ENCODE measurements around the gene NUDC.

Gene NUDC

GRCh38 chr1:26936823-26937222 lies 15.3 kb downstream of the NUDC start:
- Histone ChIP-seq H3K4me3 (ENCODE audit: low read length, poor library complexity, severe bottlenecking) (no peak overlapping the region), H3K27me3 (ENCODE audit: insufficient read depth, low read length, poor library complexity, severe bottlenecking) (no peaks in the 10 kb centered on the region), H3K79me2 (ENCODE audit: insufficient read depth, low read length) (peaks cover 27% of the 10 kb centered on the region; the same call in 1 of the 2 replicates), H3F3A (ENCODE audit: low read depth) (no peaks in the 10 kb centered on the region), H3K9ac (ENCODE audit: low read depth, low read length, poor library complexity, severe bottlenecking) (no peak overlapping the region), H3K9me2 (replicated peaks; ENCODE audit: low read depth, low read length) (no peaks in the 10 kb centered on the region), H2AFZ (ENCODE audit: low read length) (no peak overlapping the region), H3K4me1 (ENCODE audit: insufficient read depth, low read length, poor library complexity, severe bottlenecking) (no peaks in the 10 kb centered on the region), H3K36me3 (ENCODE audit: insufficient read depth, low read length) (peaks cover 38% of the 10 kb centered on the region; the same call in 1 of the 2 replicates), H3K4me2 (ENCODE audit: low read depth, low read length, poor library complexity, severe bottlenecking) (no peak overlapping the region), H3K9me3 (ENCODE audit: insufficient read depth, low read depth, low read length) (no peaks in the 10 kb centered on the region), H4K20me1 (ENCODE audit: insufficient read depth, low read length, poor library complexity, severe bottlenecking) (peaks cover 11% of the 10 kb centered on the region)
- TF ChIP-seq EZH2phosphoT487 (IDR thresholded peaks at IDR 0.05; ENCODE audit: borderline replicate concordance) (no peak), CTCF (conservative IDR thresholded peaks at IDR 0.05; ENCODE audit: low read length) (no peak)

GRCh38 chr1:26938004-26938658 lies 16.6 kb downstream of the NUDC start:
- Histone ChIP-seq H3K4me1 (ENCODE audit: insufficient read depth, low read length, poor library complexity, severe bottlenecking) (no peaks in the 10 kb centered on the region), H3K79me2 (ENCODE audit: insufficient read depth, low read length) (peaks cover 22% of the 10 kb centered on the region; the same call in 1 of the 2 replicates), H3K4me2 (ENCODE audit: low read depth, low read length, poor library complexity, severe bottlenecking) (no peak overlapping the region), H3K9me3 (ENCODE audit: insufficient read depth, low read depth, low read length) (no peaks in the 10 kb centered on the region), H3K36me3 (ENCODE audit: insufficient read depth, low read length) (peaks cover 51% of the 10 kb centered on the region; the same call in 1 of the 2 replicates), H3K4me3 (ENCODE audit: low read length, poor library complexity, severe bottlenecking) (no peak overlapping the region), H3F3A (ENCODE audit: low read depth) (no peaks in the 10 kb centered on the region), H3K9me2 (replicated peaks; ENCODE audit: low read depth, low read length) (no peaks in the 10 kb centered on the region), H2AFZ (ENCODE audit: low read length) (no peak overlapping the region), H3K27me3 (ENCODE audit: insufficient read depth, low read length, poor library complexity, severe bottlenecking) (no peaks in the 10 kb centered on the region), H4K20me1 (ENCODE audit: insufficient read depth, low read length, poor library complexity, severe bottlenecking) (peaks cover 11% of the 10 kb centered on the region), H3K9ac (ENCODE audit: low read depth, low read length, poor library complexity, severe bottlenecking) (no peak overlapping the region)
- TF ChIP-seq EZH2phosphoT487 (IDR thresholded peaks at IDR 0.05; ENCODE audit: borderline replicate concordance): no peak
- TF ChIP-seq CTCF (conservative IDR thresholded peaks at IDR 0.05; ENCODE audit: low read length): no peak

- TF ChIP-seq EZH2phosphoT487 (IDR thresholded peaks at IDR 0.05; ENCODE audit: borderline replicate concordance) (no peak), CTCF (conservative IDR thresholded peaks at IDR 0.05; ENCODE audit: low read length) (no peak)
- no peaks in the 10 kb centered on the region for H3K9me2 ChIP-seq (replicated peaks; ENCODE audit: low read depth, low read length)
- peaks cover 11% of the 10 kb centered on the region for H4K20me1 ChIP-seq (ENCODE audit: insufficient read depth, low read length, poor library complexity, severe bottlenecking)
- H3K36me3 ChIP-seq (ENCODE audit: insufficient read depth, low read length): peaks cover 54% of the 10 kb centered on the region; the same call in 1 of the 2 replicates
- no peaks in the 10 kb centered on the region for H3K27me3 ChIP-seq (ENCODE audit: insufficient read depth, low read length, poor library complexity, severe bottlenecking)
- H3K79me2 ChIP-seq (ENCODE audit: insufficient read depth, low read length): peaks cover 22% of the 10 kb centered on the region; the same call in 1 of the 2 replicates
- H3K4me2 ChIP-seq (ENCODE audit: low read depth, low read length, poor library complexity, severe bottlenecking): no peak overlapping the region
- no peak overlapping the region for H2AFZ ChIP-seq (ENCODE audit: low read length)
- no peaks in the 10 kb centered on the region for H3F3A ChIP-seq (ENCODE audit: low read depth)
- no peaks in the 10 kb centered on the region for H3K9me3 ChIP-seq (ENCODE audit: insufficient read depth, low read depth, low read length)
- no peaks in the 10 kb centered on the region for H3K4me1 ChIP-seq (ENCODE audit: insufficient read depth, low read length, poor library complexity, severe bottlenecking)
- H3K4me3 ChIP-seq (ENCODE audit: low read length, poor library complexity, severe bottlenecking): no peak overlapping the region
- no peak overlapping the region for H3K9ac ChIP-seq (ENCODE audit: low read depth, low read length, poor library complexity, severe bottlenecking)
Observed at GRCh38 chr1:26938659-26939025, 17.1 kb downstream of the NUDC start.
